GM12878 (cell line): ENCODE measurements around the gene TMIGD3. TPM values are rescaled to one million over a fixed set of nuclear protein-coding genes. Genes with fewer than 3 reads are reported as not detected.

Experiments used
- ATAC-seq: fragments of 200-7000 bp; cut with Tn5 transposase; 3 replicates; pipeline ENCODE4 v1.9.1; 2020; ENCODE audit warnings: mild to moderate bottlenecking, moderate library complexity
- BruUV-seq: library from RNA; stranded (reverse); fragments of 400-500 nt; replicated peaks from 2 replicates; lab custom pipeline; 2021; lab: Mats Ljungman, UMichigan
- CTCF ChIA-PET: fragments of 300-600 bp; sonication (Branson Sonifier 250); formaldehyde crosslinking; extraction: SDS; loops from one replicate; lab custom pipeline; 2021; ENCODE audit warnings: inconsistent platforms; lab: Yijun Ruan, JAX
- POLR2A ChIA-PET: fragments of 350-600 bp; formaldehyde crosslinking; extraction: SDS; loops from one replicate; lab custom pipeline; 2021; ENCODE audit warnings: inconsistent platforms; lab: Charles Lee
- RAD21 ChIA-PET: fragments of 300-600 bp; sonication (Branson Sonifier 250); formaldehyde crosslinking; loops from one replicate; lab custom pipeline; 2023; ENCODE audit warnings: antibody characterized with exemption; ENCODE audit not compliant: unreplicated experiment; lab: Charles Lee
- SMC1A ChIA-PET: fragments of 300-600 bp; sonication (Branson Sonifier 250); formaldehyde crosslinking; loops from one replicate; lab custom pipeline; 2023; ENCODE audit not compliant: unreplicated experiment, uncharacterized antibody; lab: Charles Lee
- DNase-seq: peaks from one replicate; pipeline ENCODE4 v3.0.0-alpha.2; 2011; ENCODE audit warnings: low read depth, low spot score
- FAIRE-seq: peaks from 3 replicates; lab custom pipeline; 2011; peaks lifted over from hg19 to GRCh38; lab: Jason Lieb, UNC
- H2AFZ ChIP-seq: 2 replicates; pipeline ENCODE4 v1.6.0; 2011; ENCODE audit warnings: low read depth, low read length, control low read depth; ENCODE audit not compliant: control insufficient read depth
- H3K27ac ChIP-seq: 2 replicates; pipeline ENCODE4 v1.5.1; 2011; ENCODE audit warnings: control low read depth; ENCODE audit not compliant: control insufficient read depth, insufficient read depth
- H3K27me3 ChIP-seq, 2 experiments: replicated peaks in 1 of 2; 2 replicates each; pipeline versions ENCODE4 v1.6.0 to v1.6.1; 2011; ENCODE audit warnings: low read length in 1 of 2; ENCODE audit not compliant: control insufficient read depth in 2 of 2, insufficient read depth in 2 of 2
- H3K36me3 ChIP-seq, 2 experiments: 2 replicates each; pipeline ENCODE4 v1.5.1; 2011; ENCODE audit warnings: low read length in 1 of 2; ENCODE audit not compliant: control insufficient read depth in 2 of 2, insufficient read depth in 2 of 2
- H3K4me1 ChIP-seq: 2 replicates; pipeline ENCODE4 v1.6.1; 2011; ENCODE audit warnings: mild to moderate bottlenecking, low read length, moderate library complexity, mixed read lengths; ENCODE audit not compliant: control insufficient read depth, insufficient read depth
- H3K4me2 ChIP-seq: 2 replicates; pipeline ENCODE4 v1.6.0; 2011; ENCODE audit warnings: control low read depth; ENCODE audit not compliant: control insufficient read depth, insufficient read depth
- H3K4me3 ChIP-seq: fragments of 200-600 bp; sonication (generic); 2 replicates; pipeline ENCODE4 v1.5.1; 2016
- H3K79me2 ChIP-seq: 2 replicates; pipeline ENCODE4 v1.6.0; 2011; ENCODE audit warnings: low read length; ENCODE audit not compliant: control insufficient read depth, insufficient read depth
- H3K9ac ChIP-seq: 2 replicates; pipeline ENCODE4 v1.8.0; 2011; ENCODE audit warnings: low read length, control low read depth, mixed read lengths; ENCODE audit not compliant: control insufficient read depth, insufficient read depth
- H3K9me3 ChIP-seq: replicated peaks from 3 replicates; pipeline ENCODE4 v1.5.1; 2011; ENCODE audit warnings: mild to moderate bottlenecking, low read length; ENCODE audit not compliant: control insufficient read depth, insufficient read depth
- H4K20me1 ChIP-seq: 2 replicates; pipeline ENCODE4 v1.6.0; 2011; ENCODE audit not compliant: control insufficient read depth, insufficient read depth
- BCLAF1 ChIP-seq: fragments of 450-650 bp; IDR thresholded peaks from 2 replicates; pipeline ENCODE4 v1.6.1; 2017; ENCODE audit warnings: antibody characterized with exemption, mild to moderate bottlenecking, moderate library complexity
- RCOR1 ChIP-seq: conservative IDR thresholded peaks from 2 replicates; pipeline ENCODE4 v1.6.1; 2012; ENCODE audit warnings: low read depth, low read length, improper control_type of control experiment
- RELA ChIP-seq: fragments of 450-650 bp; IDR thresholded peaks from 2 replicates; pipeline ENCODE4 v1.8.0; 2014; ENCODE audit warnings: borderline replicate concordance; ENCODE audit not compliant: partially characterized antibody
- WGBS: methylation state at CpG from one replicate; pipeline ENCODE4 v1.1.6; 2016; ENCODE audit warnings: low lambda C conversion rate; ENCODE audit not compliant: insufficient replicate concordance, insufficient coverage; ENCODE audit errors: missing lambda C conversion rate; 5-methylcytosine and 5-hydroxymethylcytosine counted together
- in situ Hi-C: fragments of 300-500 bp; cut with MboI; formaldehyde crosslinking; loops from 9 replicates; pipeline ENCODE4 v1.14.3; 2018; ENCODE audit warnings: mixed read lengths
- intact Hi-C: fragments of 100-400 bp; cut with micrococcal nuclease; formaldehyde crosslinking; loops from one replicate; pipeline ENCODE4 v1.14.2; 2022; ENCODE audit not compliant: unreplicated experiment
- polyA plus RNA-seq, 11 experiments: library from polyadenylated mRNA; depleted of rRNA in 4 of 11; unstranded in 6 of 11; stranded (reverse) in 5 of 11; fragments of >200 nt; fragmentation: Nextera tagmentation in 4 of 11; fragmentation: Illumina TruSeq in 1 of 11; extraction: Ambion mirVana in 4 of 11; extraction: Trizol in 1 of 11; gene quantifications; 1 replicate in 1 of 11; 2 replicates in 10 of 11; pipeline versions ENCODE4 v1.2.1 to v1.2.3, GENCODE V29; 2011 to 2016; ENCODE audit warnings: inconsistent platforms in 2 of 11, missing spikeins in 2 of 11, low read depth in 1 of 11
- total RNA-seq, 4 experiments: library from RNA; depleted of rRNA in 3 of 4; stranded (reverse); fragments of >200 nt in 3 of 4; fragmentation: Illumina TruSeq in 1 of 4; extraction: Trizol in 1 of 4; gene quantifications; 2 replicates each; pipeline versions ENCODE4 v1.2.1 to v1.2.3, GENCODE V29; 2013 to 2021

Gene TMIGD3
- total and polyA plus RNA-seq, 10 of the 15 experiments (the other 5 are each of a cell fraction or from before 2014, with no cell fraction given) = 0.17 TPM; not detected in 9

GRCh38 chr1:111446546-111446945 is 56.9 kb downstream of the TMIGD3 start:
- CTCF ChIA-PET = interaction anchor here (1.1 to 3.1 kb wide), 5 partner anchors 16 to 323 kb away, joined by 3 to 22 read pairs (median 4); no protein-coding TSS in a partner anchor

More at GRCh38 chr1:111446546-111446945, 56.9 kb downstream of the TMIGD3 start:
- H3K79me2 ChIP-seq = peaks cover 60% of the 10 kb centered on the region
- peak overlapping the region; percentile 32 for H3K4me2 ChIP-seq
- BruUV-seq = no TSS peak
- peak overlapping the region; percentile 98; the same call in 1 of the 2 replicates for H3K4me3 ChIP-seq
- peaks cover 31% of the 10 kb centered on the region for H3K4me1 ChIP-seq
- no peak for ATAC-seq
- no peaks in the 10 kb centered on the region; the same call in 1 of the 2 replicates for H4K20me1 ChIP-seq
- no peak for DNase-seq
- intact Hi-C loops = loop anchor here (5.0 kb wide), 1 partner anchor 61 kb away; no protein-coding TSS in a partner anchor
- SMC1A ChIA-PET = interaction anchor here (1.3 to 2.0 kb wide), 4 partner anchors 19 to 60 kb away, joined by 3 to 4 read pairs (median 4); no protein-coding TSS in a partner anchor
- H3K36me3 ChIP-seq = peaks cover 9 to 37% of the 10 kb centered on the region in 2 experiments
- in situ Hi-C loops = no loop called here
- no peaks in the 10 kb centered on the region for H3K27me3 ChIP-seq
- H3K27ac ChIP-seq = peak overlapping the region; percentile 44
- H3K9me3 ChIP-seq = no peaks in the 10 kb centered on the region
- POLR2A ChIA-PET = interaction anchor here (0.6 to 0.9 kb wide), 2 partner anchors 25 to 232 kb away, joined by 3 to 4 read pairs; no protein-coding TSS in a partner anchor
- WGBS = 82% methylated on average over 4 of the region's 4 CpGs
- no peak overlapping the region for H2AFZ ChIP-seq
- RAD21 ChIA-PET = interaction anchor here (1.2 to 3.5 kb wide), 4 partner anchors 9 to 321 kb away, joined by 3 to 16 read pairs (median 6); no protein-coding TSS in a partner anchor
- no peak for TF ChIP-seq RELA
- TF ChIP-seq RCOR1 = no peak
- no peak for TF ChIP-seq BCLAF1
- FAIRE-seq = no peak
- H3K9ac ChIP-seq = no peak overlapping the region
